HTERT RPE-1 (cell line): Measurements from ENCODE around the gene CMTR1.

Experiments
- in situ Hi-C: fragments of 300-500 bp; cut with MboI; formaldehyde crosslinking; loops from 4 replicates; pipeline ENCODE4 v1.14.3; 2020; ENCODE audit warnings: low sequenced_read_pairs

The CMTR1 gene

GRCh38 chr6:37477656-37478435 lies 44.8 kb downstream of the CMTR1 start:
- in situ Hi-C loops, result loop anchor here (25.0 kb wide), 1 partner anchor 209 kb away; the partner anchor contains the start of gene MDGA1

- in situ Hi-C loops, result loop anchor here (25.0 kb wide), 1 partner anchor 208 kb away; the partner anchor contains the start of gene MDGA1
Measured at GRCh38 chr6:37478827-37479226, 45.8 kb downstream of the CMTR1 start.

GRCh38 chr6:37479266-37479854 lies 46.3 kb downstream of the CMTR1 start:
- in situ Hi-C loops, result loop anchor here (25.0 kb wide), 1 partner anchor 208 kb away; the partner anchor contains the start of gene MDGA1

GRCh38 chr6:37480118-37480736 lies 47.2 kb downstream of the CMTR1 start:
- in situ Hi-C loops, result loop anchor here (25.0 kb wide), 1 partner anchor 207 kb away; the partner anchor contains the start of gene MDGA1

- in situ Hi-C loops, result loop anchor here (25.0 kb wide), 1 partner anchor 206 kb away; the partner anchor contains the start of gene MDGA1
Measured at GRCh38 chr6:37480951-37481534, 48.0 kb downstream of the CMTR1 start.

GRCh38 chr6:37481711-37482605 lies 48.9 kb downstream of the CMTR1 start:
- in situ Hi-C loops, result loop anchor here (25.0 kb wide), 1 partner anchor 205 kb away; the partner anchor contains the start of gene MDGA1

GRCh38 chr6:37482606-37483251 lies 49.7 kb downstream of the CMTR1 start:
- in situ Hi-C loops, result loop anchor here (25.0 kb wide), 1 partner anchor 205 kb away; the partner anchor contains the start of gene MDGA1

GRCh38 chr6:37483252-37483901 lies 50.4 kb downstream of the CMTR1 start:
- in situ Hi-C loops, result loop anchor here (25.0 kb wide), 1 partner anchor 204 kb away; the partner anchor contains the start of gene MDGA1

GRCh38 chr6:37483917-37484785 lies 51.1 kb downstream of the CMTR1 start:
- in situ Hi-C loops, result loop anchor here (25.0 kb wide), 1 partner anchor 203 kb away; the partner anchor contains the start of gene MDGA1

GRCh38 chr6:37484786-37485170 lies 51.8 kb downstream of the CMTR1 start:
- in situ Hi-C loops, result loop anchor here (25.0 kb wide), 1 partner anchor 203 kb away; the partner anchor contains the start of gene MDGA1

- in situ Hi-C loops, result loop anchor here (25.0 kb wide), 1 partner anchor 202 kb away; the partner anchor contains the start of gene MDGA1
Measured at GRCh38 chr6:37485291-37485702, 52.3 kb downstream of the CMTR1 start.

- in situ Hi-C loops, result loop anchor here (25.0 kb wide), 1 partner anchor 201 kb away; the partner anchor contains the start of gene MDGA1
Measured at GRCh38 chr6:37486121-37486839, 53.3 kb downstream of the CMTR1 start.

GRCh38 chr6:37487591-37488380 lies 54.8 kb downstream of the CMTR1 start:
- in situ Hi-C loops, result loop anchor here (25.0 kb wide), 1 partner anchor 200 kb away; the partner anchor contains the start of gene MDGA1

GRCh38 chr6:37488476-37488875 lies 55.5 kb downstream of the CMTR1 start:
- in situ Hi-C loops, result loop anchor here (25.0 kb wide), 1 partner anchor 199 kb away; the partner anchor contains the start of gene MDGA1

- in situ Hi-C loops, result loop anchor here (25.0 kb wide), 1 partner anchor 197 kb away; the partner anchor contains the start of gene MDGA1
Measured at GRCh38 chr6:37489697-37490336, 56.8 kb downstream of the CMTR1 start.
